GM18499 (cell line): ENCODE results near the gene MYT1.

ENCODE experiments used
- ATAC-seq: cut with Tn5 transposase; IDR thresholded peaks from one replicate; pipeline ENCODE4 v1.9.1; 2021; ENCODE audit warnings: moderate number of reproducible peaks; ENCODE audit not compliant: insufficient read depth, unreplicated experiment

The MYT1 gene

DNA sequence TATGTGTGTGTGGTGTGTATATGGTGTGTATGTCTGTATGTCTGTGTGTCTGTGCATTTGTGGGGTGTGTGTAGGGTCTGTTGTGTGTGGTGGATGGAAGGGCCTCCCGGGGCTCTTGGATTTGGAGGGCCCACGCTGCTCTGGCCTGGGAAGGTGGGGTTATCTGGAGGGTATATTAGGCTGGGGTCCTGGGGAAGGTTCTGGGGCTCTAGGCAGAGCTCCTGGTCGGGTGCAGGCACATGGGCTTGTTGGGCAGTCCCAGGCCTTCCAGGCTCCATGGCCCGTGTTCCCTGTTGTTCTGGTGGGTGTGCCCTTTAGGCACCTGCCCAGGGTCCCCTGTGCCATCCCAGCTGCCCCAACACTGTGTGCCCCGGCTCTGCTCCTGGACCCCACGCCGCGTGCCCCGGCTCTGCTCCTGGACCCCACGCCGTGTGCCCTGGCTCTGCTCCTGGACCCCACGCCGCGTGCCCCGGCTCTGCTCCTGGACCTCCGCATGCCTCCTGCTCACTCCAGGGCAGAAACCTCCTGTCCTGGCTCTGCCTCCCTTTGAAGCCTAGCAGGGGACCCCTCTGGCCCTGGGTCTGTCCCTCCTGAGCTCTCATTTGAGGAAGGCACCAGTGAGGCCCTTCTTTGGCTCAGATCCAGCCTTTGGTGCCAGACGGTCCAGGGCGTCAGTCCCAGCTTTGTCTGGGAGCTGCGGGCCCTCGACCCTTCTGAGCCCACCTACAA, 10.2 kb upstream of the MYT1 start:
- no peak for ATAC-seq

DNA sequence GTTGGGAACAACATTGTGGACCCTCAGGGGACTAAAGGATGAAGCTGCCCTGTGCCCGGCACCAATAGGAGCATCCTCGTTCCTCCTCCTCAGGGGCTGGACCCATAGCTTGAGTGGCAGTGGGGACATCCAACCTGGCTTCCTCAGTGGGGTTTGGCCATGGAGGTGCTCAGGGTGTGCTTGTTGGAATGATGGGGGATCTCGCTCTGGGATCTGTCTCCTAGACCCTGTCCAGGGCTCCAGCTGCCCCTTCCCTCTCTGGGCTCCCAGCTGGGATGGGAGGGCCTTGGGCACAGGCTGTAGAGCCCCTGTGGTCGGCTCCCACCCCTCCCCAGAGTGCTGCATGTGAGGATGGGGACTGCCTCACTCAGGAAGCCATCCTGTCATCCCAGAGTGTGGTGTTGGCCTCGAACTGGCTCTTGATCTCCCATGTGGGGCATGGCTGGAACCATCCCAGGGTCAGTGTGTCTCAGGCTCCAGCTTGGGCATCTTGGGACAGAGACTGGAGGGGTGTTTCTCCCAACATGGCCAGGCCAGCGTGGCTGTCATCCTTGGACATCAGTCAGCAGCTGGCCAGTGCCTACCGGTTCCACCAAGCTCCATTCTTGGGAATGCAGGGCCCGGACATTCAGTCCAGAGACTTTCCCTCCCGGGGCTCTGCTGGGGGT, 9.5 kb upstream of the MYT1 start:
- ATAC-seq: no peak

DNA sequence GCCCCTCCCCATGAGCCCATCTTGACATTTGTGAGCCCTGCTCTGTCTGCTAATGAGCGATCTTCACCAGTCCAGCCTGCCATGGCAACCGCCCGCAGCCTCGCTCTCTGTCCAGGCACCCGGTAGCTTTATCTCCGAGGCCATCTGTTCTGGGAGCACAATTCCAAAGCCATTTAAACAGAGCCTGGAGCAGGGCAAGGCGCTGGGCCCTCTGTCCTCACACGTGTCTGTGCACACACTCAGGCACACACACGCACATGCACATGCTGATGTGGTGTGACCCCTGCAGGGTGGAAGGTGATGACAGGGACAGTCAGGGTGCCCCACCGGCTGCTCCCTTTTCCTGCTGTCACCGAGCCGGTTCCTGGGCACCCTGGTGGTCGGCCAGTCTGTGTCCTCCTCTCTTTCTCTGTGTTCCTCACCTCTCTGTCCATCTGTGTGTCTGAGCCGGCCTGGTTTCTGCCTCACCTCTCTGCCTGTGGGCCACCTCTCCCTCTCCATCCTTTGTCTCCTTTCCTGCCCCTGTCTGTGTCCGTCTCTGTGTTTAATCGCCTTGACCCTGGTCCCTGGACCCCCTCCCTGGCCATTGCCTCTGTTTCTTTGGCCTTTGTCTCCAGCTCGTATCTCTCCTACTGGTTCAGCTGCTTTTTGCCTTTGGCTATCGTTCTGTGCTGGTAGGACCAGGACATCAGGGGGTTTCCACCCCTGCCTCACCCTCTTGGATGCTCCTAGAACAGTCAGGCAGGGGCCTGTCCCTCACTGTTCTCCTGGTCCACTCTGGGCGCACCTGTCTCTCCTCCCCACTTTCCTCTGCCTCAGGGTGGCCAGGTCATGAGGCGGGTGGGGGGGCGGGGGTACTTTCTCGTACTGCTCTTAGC, 8.8 kb upstream of the MYT1 start:
- ATAC-seq: no peak

DNA sequence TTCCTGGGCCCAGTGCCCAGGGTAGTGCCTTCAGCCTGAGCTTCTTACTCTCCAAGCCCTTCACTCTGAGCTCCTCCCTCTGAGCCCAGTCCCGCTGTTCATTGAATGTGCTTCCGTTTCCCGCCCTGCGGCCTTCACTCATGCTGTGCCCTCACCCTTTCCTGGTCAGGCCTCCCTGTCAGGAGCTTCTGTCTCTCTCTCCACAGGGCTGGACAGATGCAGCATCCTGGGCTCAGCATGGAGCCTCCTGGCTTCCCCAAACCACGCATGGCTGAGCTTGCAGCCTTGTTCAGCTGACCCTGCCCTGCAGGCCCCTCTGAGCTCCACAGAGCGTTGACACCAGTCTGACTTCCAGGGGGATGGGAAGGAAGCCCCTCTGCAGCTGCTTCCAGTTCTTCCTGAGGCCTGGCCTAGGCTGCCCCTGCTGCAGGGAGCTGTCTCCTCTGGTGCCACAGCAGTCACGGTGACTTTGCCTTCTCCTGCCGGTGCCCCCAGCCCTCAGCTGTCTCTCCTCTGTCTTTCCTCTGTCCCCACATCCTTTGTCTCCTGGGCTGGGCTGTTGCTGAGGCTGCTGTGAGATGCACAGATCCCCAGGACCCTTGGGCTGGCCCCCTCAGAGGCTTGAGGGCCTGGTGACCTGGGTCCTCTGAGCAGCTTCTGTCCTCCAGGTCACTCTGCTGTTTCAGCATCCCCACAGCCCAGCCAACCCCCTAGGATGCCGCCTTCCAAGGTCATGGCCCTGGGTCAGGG, 7.9 kb upstream of the MYT1 start:
- ATAC-seq: no peak

DNA sequence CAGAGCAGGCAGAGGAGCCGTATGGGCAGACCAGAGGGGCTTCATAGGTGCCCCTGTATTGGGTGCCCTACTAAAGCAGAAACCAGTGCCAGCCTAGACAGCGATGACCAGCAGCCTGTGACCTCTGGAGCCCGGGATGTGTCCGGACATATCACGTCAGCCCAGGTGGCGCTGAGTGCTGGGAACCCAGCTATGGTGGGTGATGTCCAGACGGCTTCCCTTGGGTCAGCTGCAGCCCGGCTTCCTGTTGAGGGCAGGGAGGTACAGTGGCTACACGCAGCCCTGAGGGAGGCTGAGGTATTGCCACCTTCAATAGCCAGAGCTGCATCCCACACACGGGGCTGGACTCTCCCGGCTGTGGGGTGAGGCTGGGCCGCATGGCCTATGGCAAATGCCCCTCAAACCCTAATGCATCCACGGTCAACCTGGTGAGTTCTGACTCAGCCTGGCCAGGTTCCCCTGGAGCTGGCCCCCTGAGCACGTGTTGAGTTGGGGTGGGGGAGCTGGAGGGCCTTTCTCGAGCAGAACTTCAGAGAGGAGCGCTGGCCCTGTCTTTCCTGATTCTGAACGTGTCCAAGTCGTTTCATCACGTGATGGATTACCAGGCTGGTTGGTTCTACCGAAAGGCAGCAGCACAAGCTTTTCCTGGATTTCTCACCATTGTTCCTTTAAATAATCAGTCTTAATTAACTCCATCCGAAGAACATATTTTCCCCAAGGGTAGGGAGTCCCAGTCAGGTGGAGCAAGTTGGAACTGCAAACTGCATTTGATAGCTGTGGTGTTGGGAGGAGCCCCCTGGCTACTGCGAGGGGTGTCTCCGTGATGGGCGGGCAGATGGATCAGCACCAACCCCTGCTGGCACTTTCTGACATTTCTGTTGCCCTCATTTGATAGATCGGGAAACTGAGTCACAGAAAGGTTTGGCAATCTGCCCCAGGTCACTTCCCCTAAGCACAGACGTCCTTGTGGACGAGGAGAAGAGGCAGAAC, 7.1 kb upstream of the MYT1 start:
- no peak for ATAC-seq

DNA sequence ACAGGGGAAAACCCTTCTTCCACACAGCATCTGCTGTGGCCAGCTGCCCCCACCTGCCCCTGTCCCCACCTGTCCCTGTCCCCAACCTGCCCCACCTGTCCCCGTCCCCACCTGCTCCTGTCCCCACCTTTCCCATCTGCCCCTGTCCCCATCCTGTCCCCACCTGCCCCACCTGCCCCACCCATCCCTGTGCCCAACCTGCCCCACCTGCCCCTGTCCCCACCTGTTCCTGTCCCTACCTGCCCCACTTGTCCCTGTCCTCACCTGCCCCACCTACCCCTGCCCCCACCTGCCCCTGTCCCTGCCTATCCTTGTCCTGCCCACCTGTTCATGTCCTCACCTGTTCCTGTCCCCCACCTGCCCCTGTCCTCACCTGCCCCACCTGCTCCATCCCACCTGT, 6.4 kb upstream of the MYT1 start:
- no peak for ATAC-seq

DNA sequence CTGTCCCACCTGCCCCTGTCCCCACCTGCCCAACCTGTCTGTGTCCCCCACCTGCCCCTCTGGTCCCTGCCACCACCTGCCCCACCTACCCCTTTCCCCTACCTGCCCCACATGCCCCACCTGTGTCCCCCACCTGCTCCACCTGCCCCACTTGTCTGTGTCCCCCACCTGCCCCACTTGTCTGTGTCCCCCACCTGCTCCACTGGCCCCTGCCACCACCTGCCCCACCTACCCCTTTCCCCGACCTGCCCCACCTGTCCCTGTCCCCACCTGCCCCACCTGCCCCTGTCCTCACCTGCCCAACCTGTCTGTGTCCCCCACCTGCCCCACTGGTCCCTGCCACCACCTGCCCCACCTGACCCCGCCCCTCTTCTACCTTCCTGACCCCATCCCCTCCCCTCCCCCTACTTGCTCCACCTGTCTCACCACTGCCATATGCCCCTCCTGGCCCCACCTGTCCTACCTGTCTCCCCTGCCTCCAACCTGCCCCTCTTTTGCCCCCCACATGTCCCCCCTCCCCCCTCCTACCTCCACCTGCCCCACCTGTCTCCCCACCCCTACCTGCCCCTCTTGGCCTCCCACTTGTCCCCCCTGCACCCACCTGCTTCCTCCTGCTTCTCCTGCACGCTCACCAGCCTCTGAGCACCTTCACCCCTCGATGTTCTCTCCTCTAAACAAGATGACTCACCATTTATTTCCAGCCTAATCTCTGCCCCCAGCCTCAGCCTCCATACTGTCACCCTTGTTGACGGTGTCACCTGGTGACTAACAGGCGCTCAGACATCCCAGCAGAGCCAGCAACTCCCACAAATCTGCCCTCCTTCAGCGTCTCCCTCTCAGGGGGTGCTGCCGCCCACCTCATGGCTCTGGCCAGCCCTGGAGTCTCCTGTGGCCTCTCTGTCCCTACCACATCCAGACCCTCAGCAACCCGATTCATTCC, 5.6 kb upstream of the MYT1 start:
- ATAC-seq: no peak

DNA sequence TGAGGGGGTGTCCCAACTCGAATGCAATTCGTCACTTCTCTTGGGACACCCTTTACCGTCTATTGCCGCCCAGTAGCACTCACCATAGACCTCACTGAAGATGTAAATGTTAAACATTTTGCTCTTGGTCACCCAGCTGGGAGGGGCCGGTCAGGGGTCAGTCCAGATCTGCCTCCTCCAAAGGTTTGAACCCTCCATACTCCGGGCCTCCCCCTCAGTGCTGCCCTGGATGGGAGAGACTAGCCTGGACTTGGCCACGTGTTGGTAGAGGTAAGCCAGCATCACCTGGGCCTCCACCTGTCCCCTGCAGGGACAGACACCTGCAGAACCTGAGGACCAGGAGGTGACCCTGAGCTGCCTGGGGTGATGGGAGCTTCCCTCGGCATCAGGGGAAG, 5.0 kb upstream of the MYT1 start:
- ATAC-seq: no peak

DNA sequence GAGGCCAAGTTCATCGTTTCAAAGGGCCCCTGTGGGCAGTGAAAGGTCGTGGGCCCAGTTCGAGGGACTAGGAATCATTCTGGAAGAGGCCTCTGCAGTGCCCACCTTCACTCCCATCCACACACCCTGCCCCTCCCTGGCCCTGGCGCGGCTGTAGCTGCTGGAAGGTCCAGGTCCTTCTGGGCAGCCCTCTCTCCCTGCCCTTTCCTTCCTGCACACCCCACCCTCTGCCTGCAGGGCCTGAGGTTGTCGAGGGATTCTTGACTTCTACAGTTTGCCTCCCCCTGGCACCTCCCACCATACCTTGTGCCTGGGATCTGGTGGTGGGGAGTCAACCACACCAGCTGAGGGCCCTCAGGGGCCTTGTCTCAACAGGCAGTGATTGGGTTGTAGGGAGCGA, 4.5 kb upstream of the MYT1 start:
- ATAC-seq: no peak

DNA sequence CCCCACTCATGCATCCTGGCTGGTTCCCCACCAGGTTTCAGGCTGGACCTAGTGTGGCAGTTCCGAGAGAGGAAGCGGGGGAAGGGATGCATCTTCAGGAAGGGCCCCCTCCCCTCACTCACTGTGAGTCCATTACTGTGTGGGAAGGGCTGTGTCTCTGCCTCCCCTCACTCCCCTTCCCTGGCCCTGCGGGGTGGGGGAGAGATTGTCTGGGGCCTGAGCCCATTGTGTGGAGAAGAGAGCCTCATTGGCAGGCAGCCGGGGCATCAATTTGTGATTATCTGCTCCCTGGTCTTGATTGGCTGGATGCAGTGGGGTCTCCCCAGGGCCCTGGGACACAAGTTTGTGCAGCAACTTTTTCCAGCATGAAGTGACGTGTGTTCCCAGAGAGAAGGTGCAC, 4.1 kb upstream of the MYT1 start:
- ATAC-seq: no peak

DNA sequence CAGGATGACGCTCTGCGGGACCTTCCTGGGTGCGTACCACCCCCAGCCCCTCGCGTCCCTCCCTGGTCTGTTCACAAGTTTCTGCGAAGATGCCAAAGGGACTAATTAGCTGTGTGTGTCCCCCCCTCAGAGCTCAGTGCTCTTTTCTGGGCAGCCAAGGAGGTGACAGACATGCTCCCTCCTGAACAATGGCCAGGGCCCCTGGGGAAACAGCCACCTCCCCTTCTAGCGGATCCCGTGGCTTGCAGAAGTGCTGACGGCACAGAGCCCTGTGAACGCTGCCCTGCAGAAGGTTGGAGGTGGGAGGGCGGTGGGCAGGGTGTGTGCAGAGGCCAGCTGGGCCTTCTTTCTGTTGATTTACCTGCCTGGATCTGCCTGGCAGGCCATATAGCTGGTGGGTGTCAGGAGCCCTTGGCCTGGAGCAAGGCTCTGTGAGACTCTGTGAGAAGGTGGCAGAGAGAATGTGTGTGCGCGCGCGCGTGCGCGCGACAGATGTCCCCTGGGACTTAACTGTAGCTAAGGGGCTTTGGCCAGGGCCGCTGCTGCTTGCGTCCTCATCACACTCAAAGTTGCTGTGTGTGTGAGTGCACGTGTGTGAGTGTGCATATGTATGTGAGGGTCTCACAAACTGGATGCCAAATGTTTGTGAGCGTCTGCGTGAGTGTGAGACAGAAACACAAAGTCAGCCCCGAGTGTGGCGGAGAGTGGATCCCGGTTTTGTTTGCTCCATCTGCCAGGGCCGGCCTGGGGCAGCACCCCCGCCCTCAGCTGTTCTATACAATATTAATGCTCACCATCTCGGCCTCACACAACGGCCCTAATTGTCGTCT, 3.5 kb upstream of the MYT1 start:
- ATAC-seq: no peak

DNA sequence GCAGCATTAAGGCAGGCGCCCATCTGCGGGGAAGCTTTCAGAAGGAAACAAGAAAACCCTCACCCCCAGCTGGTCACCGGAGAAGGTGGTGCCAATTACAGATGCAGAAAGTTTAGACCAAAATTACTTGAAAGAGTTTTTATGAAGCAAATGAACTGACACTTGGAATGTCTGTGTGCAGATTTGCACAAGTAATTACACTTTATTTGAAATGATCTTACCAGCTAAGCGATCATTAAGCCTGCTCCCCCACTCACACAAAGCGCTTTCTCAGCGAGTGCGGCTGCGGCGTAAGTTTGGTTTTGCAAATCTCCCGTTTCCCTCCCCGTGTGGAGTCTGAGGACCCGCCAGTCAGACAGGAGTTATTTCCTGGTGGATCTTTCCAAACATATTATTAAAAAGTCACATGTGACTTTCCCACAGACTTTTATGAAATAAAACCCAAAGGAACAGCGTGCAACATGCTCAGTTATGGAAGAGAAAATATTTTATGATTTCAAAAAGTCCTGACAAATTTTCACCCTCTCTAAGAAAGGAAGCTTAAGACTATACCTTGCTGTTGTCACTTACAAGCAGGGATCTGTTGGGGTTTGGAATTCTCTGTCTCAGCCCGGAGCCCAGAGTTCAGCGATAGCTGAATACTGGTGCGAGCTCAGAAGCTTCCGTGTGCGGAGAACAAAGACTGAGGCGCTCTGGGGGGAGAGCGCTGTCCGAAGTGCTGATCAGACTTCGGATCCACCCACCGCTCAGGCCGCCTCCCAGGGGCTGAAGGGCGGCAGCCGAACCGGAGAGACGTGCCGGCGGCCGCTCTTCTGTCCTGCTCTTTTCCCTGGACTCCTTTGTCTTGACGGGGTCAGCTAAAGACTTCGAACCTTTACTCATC, 2.7 kb upstream of the MYT1 start:
- no peak for ATAC-seq

DNA sequence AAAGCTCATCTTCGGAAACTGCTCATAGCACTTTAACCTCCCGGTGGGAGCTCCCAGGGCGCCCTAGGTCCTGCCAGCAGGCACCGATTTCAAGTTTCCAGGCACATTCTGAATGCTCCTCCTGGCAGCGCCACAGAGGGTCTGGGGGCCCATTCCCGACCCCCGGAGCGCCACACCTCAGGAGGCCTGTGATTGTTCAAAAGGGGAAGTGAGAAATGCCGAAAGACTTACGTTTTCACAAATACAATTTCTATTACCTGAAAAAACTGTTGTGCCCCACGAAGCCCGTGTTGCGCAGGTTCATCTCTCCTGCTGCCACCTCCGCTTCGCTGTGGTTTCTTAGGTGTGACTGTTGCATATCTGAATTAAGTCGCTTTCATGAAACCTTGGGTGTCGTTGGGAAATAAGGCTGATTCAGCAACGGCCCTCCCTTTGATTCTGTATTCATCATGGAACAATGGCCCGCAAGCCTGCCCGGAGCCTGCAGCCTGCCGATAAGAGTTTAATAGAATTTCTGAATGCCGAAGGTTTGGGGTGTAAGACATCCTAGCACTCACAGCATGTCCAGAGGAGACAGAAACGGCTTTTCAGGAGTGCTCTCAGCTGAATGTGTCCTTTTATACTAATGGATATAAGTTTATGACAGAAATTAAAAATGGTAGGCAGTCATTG, 1.9 kb upstream of the MYT1 start:
- no peak for ATAC-seq

DNA sequence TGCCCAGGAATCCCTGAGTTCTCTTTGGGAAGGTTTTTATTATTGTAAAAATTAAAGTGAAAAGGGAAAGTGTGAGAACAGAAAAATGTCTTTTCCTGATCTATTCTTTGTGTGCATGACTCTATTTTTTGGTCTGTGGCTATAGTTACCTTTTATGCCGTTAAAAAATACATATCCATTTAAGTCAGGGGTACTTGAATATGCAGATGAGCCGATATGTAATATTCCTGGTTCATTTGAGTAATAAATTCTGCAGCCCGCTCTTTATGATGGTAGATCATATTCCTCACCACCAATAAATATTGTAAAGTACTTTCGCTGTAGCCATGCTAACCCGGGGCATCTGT, 503 bp upstream of the MYT1 start:
- no peak for ATAC-seq

DNA sequence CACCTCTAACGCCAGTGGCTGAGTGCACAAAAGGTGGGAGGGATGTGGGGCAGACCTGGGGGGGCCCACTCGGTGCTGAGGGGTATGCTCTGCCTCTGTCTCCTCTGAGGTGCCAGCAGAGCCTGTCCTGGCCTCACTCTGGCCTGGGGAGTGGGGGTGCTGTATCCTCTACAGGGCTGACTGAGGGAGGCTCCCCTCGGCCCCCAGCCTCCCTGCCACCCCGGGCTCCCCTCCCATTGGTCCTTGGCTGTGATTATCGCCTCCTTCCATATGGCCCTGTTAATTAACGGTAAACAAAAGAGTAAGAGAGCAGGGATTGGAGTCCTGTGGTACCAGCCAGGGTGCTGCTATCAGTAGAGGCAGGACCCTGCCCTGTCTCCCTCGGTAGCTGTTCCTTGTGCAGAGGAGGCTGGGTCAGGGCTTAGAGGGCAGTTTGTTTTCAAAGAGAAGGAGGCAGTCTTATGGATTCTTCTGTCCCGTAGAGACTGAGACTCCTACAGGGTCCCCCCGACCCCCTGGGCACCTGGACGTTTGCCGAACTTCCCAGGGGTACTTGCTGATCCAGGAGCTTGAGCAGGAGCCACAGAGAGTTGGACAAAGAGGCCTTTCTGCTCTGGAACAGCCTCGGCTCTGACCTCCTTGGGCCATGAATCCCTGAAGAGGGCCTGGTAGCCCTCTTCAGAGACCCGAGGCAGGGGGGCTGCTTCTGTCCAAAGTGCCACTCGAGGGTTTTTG, 1.8 kb downstream of the MYT1 start:
- no peak for ATAC-seq
